Islet precursor cell (in vitro differentiated cells): ENCODE data around the gene ACTN3.
"Not testable (repeated sequence)": the region's sequence is repeated elsewhere in the genome, so short reads cannot be mapped to it uniquely, and the experiment has no call there.

ENCODE experiments used
- DNase-seq: peaks from one replicate; pipeline ENCODE4 v3.0.0-alpha.2; 2018

Gene ACTN3

DNA sequence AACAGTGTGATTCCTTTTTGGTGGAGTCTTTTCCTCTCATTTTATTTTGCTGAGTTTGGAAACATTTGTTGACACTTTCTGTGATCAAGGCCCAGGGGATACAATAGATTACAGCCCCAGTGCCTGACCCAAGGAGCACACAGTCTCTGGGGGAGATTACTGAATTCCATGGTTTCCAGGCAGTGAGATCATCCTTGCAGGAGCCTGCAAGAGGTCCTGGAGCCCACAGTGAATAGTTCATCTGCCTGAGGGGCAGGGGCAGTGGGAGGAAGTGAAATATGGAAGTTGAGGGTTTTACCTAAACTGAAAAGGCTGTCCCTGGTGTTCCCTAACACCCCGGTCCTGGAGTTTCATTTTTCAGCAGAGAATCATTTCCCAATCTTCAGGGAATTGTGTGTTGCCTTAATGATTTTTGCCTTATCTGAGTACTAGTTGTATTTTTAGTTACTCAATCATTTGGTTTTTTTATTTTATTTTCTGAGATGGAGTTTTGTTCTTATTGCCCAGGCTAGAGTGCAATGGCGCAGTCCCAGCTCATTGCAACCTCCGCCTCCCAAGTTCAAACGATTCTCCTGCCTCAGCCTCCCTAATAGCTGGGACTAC, 54.0 kb downstream of the ACTN3 start:
- no peak for DNase-seq

DNA sequence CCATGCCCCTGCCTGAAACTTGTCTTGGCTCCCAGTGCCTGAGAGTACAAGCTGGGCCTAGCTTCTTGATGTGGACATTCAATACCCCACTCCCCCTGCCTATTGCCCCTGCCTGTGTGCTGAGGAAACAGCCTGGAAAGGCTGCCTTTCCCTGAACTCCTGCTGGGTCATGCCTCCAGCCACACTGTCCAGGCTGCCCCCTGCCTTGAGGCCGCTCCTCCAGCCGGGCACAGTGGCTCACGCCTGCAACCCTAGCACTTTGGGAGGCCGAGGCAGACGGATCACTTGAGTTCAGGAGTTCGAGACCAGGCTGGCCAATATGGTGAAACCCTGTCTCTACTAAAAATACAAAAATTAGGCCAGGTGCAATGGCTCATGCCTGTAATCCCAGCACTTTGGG, 56.4 kb downstream of the ACTN3 start:
- DNase-seq, result no peak

DNA sequence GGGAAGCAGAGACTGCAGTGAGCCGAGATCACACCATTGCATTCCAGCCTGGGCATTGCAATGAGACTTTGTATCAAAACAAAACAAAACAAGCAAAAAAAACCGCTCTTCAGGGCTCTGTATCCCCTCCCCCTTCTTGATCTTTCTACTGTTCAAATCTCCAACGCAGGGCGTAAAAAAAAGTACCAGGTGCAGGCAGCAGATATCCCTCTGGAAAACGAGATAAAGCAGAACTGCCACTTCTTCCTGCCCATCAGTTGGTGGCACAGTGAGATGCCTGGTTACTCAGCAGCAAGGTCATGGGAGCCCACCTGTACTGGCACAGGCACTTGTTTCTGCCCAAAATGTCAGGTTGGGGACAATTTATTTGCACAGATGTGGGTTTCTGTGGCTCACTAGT, 57.5 kb downstream of the ACTN3 start:
- no peak for DNase-seq

DNA sequence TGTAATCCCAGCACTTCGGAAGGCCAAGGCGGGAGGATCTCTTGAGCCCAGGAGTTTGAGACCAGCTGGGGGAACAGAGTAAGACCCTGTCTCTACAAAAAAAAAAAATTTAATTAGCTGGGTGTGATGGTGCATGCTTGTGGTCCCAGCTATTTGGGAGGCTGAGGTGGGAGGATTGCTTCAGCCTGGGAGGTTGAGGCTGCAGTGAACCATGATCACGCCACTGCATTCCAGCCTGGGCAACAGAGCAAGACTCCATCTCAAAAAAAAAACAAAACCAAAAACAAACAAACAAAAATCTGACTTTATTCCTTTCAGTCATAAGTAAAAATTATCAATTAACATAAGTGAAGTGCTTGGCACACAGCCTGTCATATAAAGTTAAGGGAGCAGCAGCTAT, 59.9 kb downstream of the ACTN3 start:
- DNase-seq, result not testable (repeated sequence)

DNA sequence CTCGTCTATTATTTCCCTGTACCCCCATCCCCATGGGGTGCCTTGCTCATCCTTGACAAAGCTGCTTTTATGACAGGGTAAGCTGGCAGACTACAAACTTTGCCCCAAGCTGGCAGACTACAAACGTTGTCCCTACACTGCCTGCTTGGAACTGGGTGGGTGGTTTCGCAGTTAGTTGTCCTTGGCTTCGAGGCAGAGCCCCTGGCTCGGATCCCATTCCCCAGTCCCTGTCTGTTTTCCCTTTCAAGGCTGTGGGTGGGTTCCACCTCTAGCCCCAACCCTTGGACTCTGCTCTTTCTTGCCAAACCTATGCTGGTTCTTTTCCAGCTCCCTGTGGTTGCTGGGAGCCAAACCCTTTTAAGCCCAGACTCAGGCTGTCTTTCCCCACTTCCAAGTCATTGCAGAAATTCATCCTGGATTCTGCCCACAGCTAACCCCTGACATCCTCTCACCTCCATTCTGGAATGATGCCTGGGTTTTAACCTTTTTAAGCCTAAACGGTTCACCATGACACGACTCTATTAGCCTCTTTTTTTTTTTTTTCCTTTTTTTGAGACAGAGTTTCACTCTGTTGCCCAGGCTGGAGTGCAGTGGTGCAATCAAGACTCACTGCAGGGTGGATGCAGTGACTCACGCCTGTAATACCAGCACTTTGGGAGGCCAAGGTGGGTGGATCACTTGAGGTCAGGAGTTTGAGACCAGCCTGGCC, 60.6 kb downstream of the ACTN3 start:
- no peak for DNase-seq

DNA sequence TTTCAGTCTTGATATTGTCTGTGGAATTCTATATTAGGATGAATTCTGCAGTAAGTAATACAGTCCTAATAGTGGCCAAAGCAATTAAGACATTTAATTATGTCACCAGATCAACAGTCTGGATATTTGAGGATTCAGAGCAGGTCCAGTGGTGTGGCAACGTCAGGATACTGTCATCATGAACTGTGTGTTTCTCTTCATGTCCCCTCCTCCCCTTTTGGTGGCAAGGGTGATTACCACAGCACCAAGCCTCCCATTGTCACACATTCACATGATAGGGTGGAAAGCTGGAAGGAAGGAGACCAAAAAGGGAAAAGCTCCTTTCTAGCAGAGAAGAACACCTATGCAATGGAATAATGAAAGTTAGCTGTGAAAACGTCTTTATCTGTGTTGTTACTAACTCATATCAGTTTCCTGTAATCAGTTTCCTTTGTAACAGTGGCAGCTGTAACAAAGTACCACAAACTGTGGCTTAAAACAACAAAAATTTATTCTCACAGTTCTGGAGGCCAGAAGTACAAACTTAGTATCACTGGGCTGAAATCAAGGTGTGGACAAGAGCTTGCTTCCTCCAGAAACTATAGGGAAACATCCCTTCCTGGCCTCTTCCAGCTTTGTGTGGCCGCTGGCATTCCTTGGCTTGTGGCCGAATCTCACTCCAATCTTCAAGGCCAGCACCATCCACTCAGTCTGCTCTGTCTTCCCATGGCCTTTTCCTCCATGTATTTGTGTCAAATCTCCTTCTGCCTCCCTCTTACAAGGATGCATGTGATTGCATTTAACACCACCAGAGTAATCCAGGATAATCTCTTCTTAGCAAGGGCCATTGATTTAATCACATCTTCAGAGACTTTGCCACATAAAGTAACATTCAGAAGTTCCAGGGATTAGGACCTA, 63.3 kb downstream of the ACTN3 start:
- DNase-seq, result no peak

DNA sequence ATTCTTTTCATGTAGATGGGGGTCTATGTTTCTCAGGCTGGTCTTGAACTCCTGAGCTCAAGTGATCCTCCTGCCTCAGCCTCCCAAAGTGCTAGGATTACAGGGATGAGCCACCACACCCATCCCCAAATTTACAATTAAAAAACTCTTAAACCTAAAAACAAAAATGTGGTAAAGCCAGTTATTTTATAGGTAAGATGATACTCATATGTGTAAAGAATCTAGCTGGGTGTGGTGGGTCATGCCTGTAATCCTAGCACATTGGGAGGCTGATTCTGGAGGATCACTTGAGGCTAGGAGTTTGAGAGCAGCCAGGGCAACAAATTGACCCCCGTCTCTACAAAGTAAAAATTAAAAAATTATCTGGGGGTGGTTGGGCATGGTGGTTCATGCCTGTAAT, 65.8 kb downstream of the ACTN3 start:
- DNase-seq, result no peak
